HG02610 (cell line): ENCODE measurements around the gene HHATL.

Source experiments
- ATAC-seq: cut with Tn5 transposase; IDR thresholded peaks from one replicate; pipeline ENCODE4 v1.9.1; 2021; ENCODE audit warnings: mild to moderate bottlenecking, moderate library complexity; ENCODE audit not compliant: unreplicated experiment

HHATL gene

GRCh38 chr3:42699511-42699971 lies 3.1 kb downstream of the HHATL start:
- no peak for ATAC-seq

GRCh38 chr3:42698911-42699230 lies 3.7 kb downstream of the HHATL start:
- ATAC-seq, result no peak

- ATAC-seq, result no peak
Observed at GRCh38 chr3:42698216-42698910, 4.2 kb downstream of the HHATL start.

- no peak for ATAC-seq
Observed at GRCh38 chr3:42697289-42698051, 5.1 kb downstream of the HHATL start.

- ATAC-seq, result no peak
Observed at GRCh38 chr3:42696356-42697288, 6.0 kb downstream of the HHATL start.

- ATAC-seq, result no peak
Observed at GRCh38 chr3:42694366-42694765, 8.2 kb downstream of the HHATL start.

GRCh38 chr3:42693530-42693930 lies 9.1 kb downstream of the HHATL start:
- no peak for ATAC-seq

GRCh38 chr3:42692667-42693529 lies 9.7 kb downstream of the HHATL start:
- ATAC-seq, result no peak

- ATAC-seq, result no peak
Observed at GRCh38 chr3:42691816-42692666, 10.6 kb downstream of the HHATL start.

GRCh38 chr3:42690766-42691680 lies 11.6 kb downstream of the HHATL start:
- ATAC-seq, result no peak

GRCh38 chr3:42690191-42690590 lies 12.4 kb downstream of the HHATL start:
- no peak for ATAC-seq

GRCh38 chr3:42689421-42690014 lies 13.1 kb downstream of the HHATL start:
- no peak for ATAC-seq

- no peak for ATAC-seq
Observed at GRCh38 chr3:42688487-42689420, 13.8 kb downstream of the HHATL start.

- ATAC-seq, result no peak
Observed at GRCh38 chr3:42688016-42688415, 14.6 kb downstream of the HHATL start.

- ATAC-seq, result no peak
Observed at GRCh38 chr3:42686832-42687650, 15.6 kb downstream of the HHATL start.
